ENCODE measurements around the gene VPS13C.
"Not testable (repeated sequence)": the region's sequence is repeated elsewhere in the genome, so short reads cannot be mapped to it uniquely, and the experiment has no call there.

The VPS13C gene

GRCh38 chr15:62060896-62061280 is 641 bp upstream of the VPS13C start:
- peaks cover 37% of the 10 kb centered on the region for H3K4me1 Mint-ChIP-seq
- H3K27me3 Mint-ChIP-seq = no peaks in the 10 kb centered on the region
- no peaks in the 10 kb centered on the region for H3K9me3 Mint-ChIP-seq
- no peak for ATAC-seq
- peaks cover 10% of the 10 kb centered on the region for H3K36me3 Mint-ChIP-seq
- peak overlapping the region; percentile 98 for H3K27ac Mint-ChIP-seq
- H3K4me3 Mint-ChIP-seq = peak overlapping the region; percentile 95

- peaks cover 45% of the 10 kb centered on the region for H3K4me1 Mint-ChIP-seq
- H3K27me3 Mint-ChIP-seq = no peaks in the 10 kb centered on the region
- H3K4me3 Mint-ChIP-seq = peak overlapping the region; percentile 95
- ATAC-seq = peak; percentile 92
- no peaks in the 10 kb centered on the region for H3K9me3 Mint-ChIP-seq
- peaks cover 10% of the 10 kb centered on the region for H3K36me3 Mint-ChIP-seq
- peak overlapping the region; percentile 98 for H3K27ac Mint-ChIP-seq
Observed at GRCh38 chr15:62059816-62060112, 483 bp downstream of the VPS13C start.

DNA sequence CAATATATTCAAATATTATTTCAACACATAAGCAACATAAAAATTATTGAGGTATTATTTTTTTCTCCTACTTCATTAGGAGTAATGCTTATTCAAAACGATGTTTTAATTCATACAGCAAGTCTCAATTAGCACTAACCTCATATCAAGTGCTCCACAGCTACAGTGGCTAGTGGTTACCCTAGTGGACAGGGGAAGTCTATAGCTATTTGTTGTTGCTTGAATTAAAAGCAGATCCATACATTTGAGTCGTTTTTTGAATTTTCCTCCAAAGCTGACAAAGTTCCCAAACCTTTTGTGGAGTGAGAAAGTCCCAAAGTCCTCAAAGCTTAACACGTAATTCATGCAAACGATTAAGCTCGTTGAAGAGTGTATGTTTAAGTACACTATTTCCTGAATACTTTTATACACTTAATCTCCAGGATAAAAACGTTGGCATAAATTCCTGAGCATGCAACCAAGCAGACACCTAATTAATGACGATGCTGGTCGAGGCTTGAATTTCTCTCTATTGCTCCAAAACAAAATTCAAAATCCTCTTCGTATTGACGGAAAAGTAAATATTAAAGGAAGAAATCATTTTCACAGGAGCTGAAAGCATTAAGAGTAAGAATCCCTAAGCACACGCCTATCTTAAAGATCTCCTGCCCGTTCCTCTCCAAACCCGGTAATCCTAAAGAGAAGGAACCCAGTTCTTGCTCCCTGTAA is 985 bp downstream of the VPS13C start:
- no peak for ATAC-seq
- Mint-ChIP-seq H3K27me3 (no peaks in the 10 kb centered on the region), H3K4me3 (peak overlapping the region; percentile 95), H3K9me3 (no peaks in the 10 kb centered on the region), H3K27ac (peak overlapping the region; percentile 98), H3K36me3 (peaks cover 10% of the 10 kb centered on the region), H3K4me1 (peaks cover 50% of the 10 kb centered on the region)

DNA sequence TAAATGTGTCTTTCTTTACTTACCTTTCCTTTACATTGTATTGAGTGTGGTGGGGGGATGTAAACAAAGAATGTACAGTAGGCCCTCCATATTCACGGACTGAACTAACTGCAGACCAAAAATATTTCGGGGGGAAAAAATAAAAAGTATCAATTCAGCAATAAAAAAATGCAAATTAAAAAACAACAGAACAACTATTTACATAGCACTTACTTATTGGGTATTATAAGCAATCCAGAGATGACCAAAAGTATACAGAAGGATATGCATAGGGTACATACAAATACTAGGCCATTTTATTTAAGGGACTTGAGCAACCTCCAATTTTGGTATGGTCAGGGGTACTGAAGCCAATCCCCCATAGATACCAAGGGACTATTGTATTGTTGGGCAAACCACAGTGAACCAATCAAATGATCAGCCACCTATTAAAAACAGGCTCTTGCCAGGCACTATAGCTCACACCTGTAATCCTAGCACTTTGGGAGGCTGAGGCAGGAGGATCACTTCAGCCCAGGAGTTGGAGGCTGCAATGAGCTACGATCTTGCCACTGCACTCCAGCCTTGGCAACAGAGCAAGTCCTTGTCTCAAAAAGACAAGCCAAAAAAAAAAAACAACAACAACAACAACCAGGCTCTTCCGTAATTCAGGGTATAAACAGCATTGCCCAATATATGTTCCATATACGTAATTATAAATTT is 1.8 kb downstream of the VPS13C start:
- peaks cover 58% of the 10 kb centered on the region for H3K4me1 Mint-ChIP-seq
- H3K27me3 Mint-ChIP-seq = no peaks in the 10 kb centered on the region
- no peaks in the 10 kb centered on the region for H3K9me3 Mint-ChIP-seq
- peak overlapping the region; percentile 98 for H3K27ac Mint-ChIP-seq
- H3K36me3 Mint-ChIP-seq = peaks cover 10% of the 10 kb centered on the region
- ATAC-seq = no peak
- H3K4me3 Mint-ChIP-seq = peak overlapping the region; percentile 38

GRCh38 chr15:62057341-62057980 is 2.8 kb downstream of the VPS13C start:
- Mint-ChIP-seq H3K4me1 (peaks cover 67% of the 10 kb centered on the region), H3K9me3 (no peaks in the 10 kb centered on the region), H3K36me3 (peaks cover 10% of the 10 kb centered on the region), H3K27ac (no peak overlapping the region), H3K27me3 (no peaks in the 10 kb centered on the region), H3K4me3 (no peak overlapping the region)
- no peak for ATAC-seq

GRCh38 chr15:62054979-62055378 is 5.3 kb downstream of the VPS13C start:
- Mint-ChIP-seq H3K4me1 (peaks cover 71% of the 10 kb centered on the region), H3K27me3 (no peaks in the 10 kb centered on the region), H3K36me3 (peaks cover 10% of the 10 kb centered on the region), H3K9me3 (no peaks in the 10 kb centered on the region), H3K27ac (no peak overlapping the region), H3K4me3 (no peak overlapping the region)
- ATAC-seq = no peak

GRCh38 chr15:62053439-62054085 is 6.7 kb downstream of the VPS13C start:
- Mint-ChIP-seq H3K27ac (no peak overlapping the region), H3K36me3 (peaks cover 17% of the 10 kb centered on the region), H3K4me3 (no peak overlapping the region), H3K27me3 (no peaks in the 10 kb centered on the region), H3K4me1 (peaks cover 71% of the 10 kb centered on the region), H3K9me3 (no peaks in the 10 kb centered on the region)
- no peak for ATAC-seq

DNA sequence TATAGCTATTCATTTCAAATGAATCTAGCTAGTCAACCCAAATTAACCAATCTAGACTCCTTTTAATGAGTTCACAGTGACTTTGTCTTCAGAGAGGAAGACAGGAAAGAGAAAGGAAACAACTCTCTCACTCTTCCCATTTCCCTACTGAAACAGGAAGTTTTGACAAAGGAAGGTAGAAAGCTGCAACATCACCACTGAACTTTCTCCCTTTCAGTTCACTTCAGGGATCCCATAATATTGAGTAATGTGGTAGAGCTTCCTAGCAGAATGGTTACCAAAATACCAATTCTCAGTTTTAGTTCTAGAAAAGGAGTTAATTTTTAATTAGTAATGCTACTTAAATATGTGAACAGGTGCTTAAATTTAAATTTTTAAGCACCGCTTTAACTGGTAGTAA is 7.5 kb downstream of the VPS13C start:
- Mint-ChIP-seq H3K27me3 (no peaks in the 10 kb centered on the region), H3K9me3 (no peaks in the 10 kb centered on the region), H3K4me1 (peaks cover 66% of the 10 kb centered on the region), H3K4me3 (no peak overlapping the region), H3K36me3 (peaks cover 17% of the 10 kb centered on the region), H3K27ac (no peak overlapping the region)
- no peak for ATAC-seq

- no peak for ATAC-seq
- no peaks in the 10 kb centered on the region for H3K27me3 Mint-ChIP-seq
- H3K4me3 Mint-ChIP-seq = no peak overlapping the region
- peaks cover 7% of the 10 kb centered on the region for H3K36me3 Mint-ChIP-seq
- no peak overlapping the region for H3K27ac Mint-ChIP-seq
- H3K9me3 Mint-ChIP-seq = no peaks in the 10 kb centered on the region
- H3K4me1 Mint-ChIP-seq = peaks cover 66% of the 10 kb centered on the region
Observed at GRCh38 chr15:62051166-62051565, 9.1 kb downstream of the VPS13C start.

- H3K27me3 Mint-ChIP-seq = no peaks in the 10 kb centered on the region
- H3K4me3 Mint-ChIP-seq = no peak overlapping the region
- peaks cover 70% of the 10 kb centered on the region for H3K4me1 Mint-ChIP-seq
- peaks cover 7% of the 10 kb centered on the region for H3K36me3 Mint-ChIP-seq
- no peak for ATAC-seq
- H3K27ac Mint-ChIP-seq = no peak overlapping the region
- H3K9me3 Mint-ChIP-seq = no peaks in the 10 kb centered on the region
Observed at GRCh38 chr15:62050115-62050514, 10.1 kb downstream of the VPS13C start.

GRCh38 chr15:62048254-62048653 is 12.0 kb downstream of the VPS13C start:
- not testable (repeated sequence) for H3K27ac Mint-ChIP-seq, H3K36me3 Mint-ChIP-seq, ATAC-seq, H3K27me3 Mint-ChIP-seq, H3K9me3 Mint-ChIP-seq, H3K4me3 Mint-ChIP-seq
- peaks cover 53% of the 10 kb centered on the region for H3K4me1 Mint-ChIP-seq

- no peaks in the 10 kb centered on the region for H3K27me3 Mint-ChIP-seq
- H3K27ac Mint-ChIP-seq = peak overlapping the region; percentile 17
- H3K36me3 Mint-ChIP-seq = peaks cover 7% of the 10 kb centered on the region
- no peak for ATAC-seq
- no peaks in the 10 kb centered on the region for H3K9me3 Mint-ChIP-seq
- peaks cover 46% of the 10 kb centered on the region for H3K4me1 Mint-ChIP-seq
- H3K4me3 Mint-ChIP-seq = no peak overlapping the region
Observed at GRCh38 chr15:62047282-62047827, 12.9 kb downstream of the VPS13C start.

DNA sequence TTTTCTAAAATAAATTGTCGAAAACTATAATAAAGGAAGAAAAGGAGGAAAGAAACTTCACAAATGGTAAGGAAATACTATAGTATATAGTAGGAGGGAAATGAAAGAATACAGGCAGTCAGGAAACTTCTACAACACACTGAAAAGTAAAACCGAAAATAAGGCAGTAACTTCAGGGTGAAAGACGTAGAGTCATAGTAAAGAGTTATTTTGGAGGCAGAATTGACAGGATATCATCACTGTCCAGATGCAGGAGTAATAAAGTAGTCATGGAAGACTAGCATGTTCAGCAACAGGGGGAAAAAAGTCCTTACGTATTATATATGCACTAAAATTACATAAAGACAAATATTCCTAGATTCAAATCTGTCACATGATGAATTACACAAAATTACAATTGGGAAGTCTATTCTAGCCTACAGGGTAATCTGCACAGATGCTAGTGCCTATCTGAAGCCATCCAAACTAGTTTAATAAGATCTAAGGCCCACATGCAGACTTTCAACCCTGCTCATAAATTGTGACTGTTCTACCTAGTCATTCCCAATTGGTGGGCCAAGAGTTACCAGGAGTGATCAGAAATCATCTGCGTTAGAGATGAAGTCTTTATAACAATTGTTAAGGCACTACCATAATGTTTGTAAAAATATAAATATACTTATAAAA is 14.0 kb downstream of the VPS13C start:
- Mint-ChIP-seq H3K27ac (no peak overlapping the region), H3K4me1 (peaks cover 40% of the 10 kb centered on the region)

DNA sequence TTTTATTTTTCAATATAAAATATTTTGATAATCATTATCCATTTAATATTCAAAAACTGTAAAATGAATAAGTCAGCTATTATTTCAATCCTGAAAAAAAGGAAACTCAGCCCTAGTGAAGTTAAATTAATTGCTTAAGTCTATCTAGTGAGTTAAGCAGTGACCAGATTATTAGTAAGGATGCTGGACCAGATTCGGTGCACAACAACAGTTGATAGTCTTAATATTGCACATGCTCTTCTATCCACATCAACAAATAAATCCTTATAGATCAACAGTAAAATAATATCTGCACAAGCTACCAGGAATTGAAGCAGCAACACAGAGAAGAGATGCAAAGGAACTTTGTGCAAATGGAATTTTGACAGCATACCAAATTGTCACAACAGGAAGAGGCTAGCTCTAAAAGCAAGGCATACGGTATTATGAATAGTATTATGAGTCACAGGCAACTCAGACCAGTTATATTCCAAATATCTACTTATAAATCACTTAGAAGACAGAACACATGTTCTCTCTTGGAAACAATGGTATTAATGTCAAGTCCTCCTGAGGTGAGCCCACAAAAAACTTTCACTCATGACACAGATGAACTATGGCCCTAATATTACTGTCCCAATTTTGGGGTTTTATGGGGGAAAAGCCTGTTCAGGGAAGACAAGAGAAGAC is 24.9 kb downstream of the VPS13C start:
- no peak for ATAC-seq
- H3K9me3 Mint-ChIP-seq = peaks cover 3% of the 10 kb centered on the region
- peaks cover 38% of the 10 kb centered on the region for H3K36me3 Mint-ChIP-seq
- H3K27me3 Mint-ChIP-seq = no peaks in the 10 kb centered on the region
- H3K27ac Mint-ChIP-seq = no peak overlapping the region
- H3K4me3 Mint-ChIP-seq = no peak overlapping the region
- H3K4me1 Mint-ChIP-seq = peaks cover 8% of the 10 kb centered on the region

More for the DNA sequence above, 14.0 kb downstream of the VPS13C start:
- no peaks in the 10 kb centered on the region for H3K27me3 Mint-ChIP-seq
- peaks cover 7% of the 10 kb centered on the region for H3K36me3 Mint-ChIP-seq
- no peaks in the 10 kb centered on the region for H3K9me3 Mint-ChIP-seq
- ATAC-seq = no peak
- no peak overlapping the region for H3K4me3 Mint-ChIP-seq
